ENCODE data around the gene RAP1GAP. TPM values are rescaled to one million over a fixed set of nuclear protein-coding genes. Genes with fewer than 3 reads are reported as not detected.

The RAP1GAP gene
- total and polyA plus RNA-seq, 2 of the 13 experiments (the other 11 are each of a cell fraction or from before 2014, with no cell fraction given) = 11.9 to 37.5 TPM

GRCh38 chr1:21659099-21659923 is 9.8 kb downstream of the RAP1GAP start (continued):
- TF ChIP-seq SUZ12 (IDR thresholded peaks at IDR 0.05; ENCODE audit: low read depth, low read length) (no peak), TBL1XR1 (IDR thresholded peaks at IDR 0.05; ENCODE audit: borderline replicate concordance, low read length, partially characterized antibody) (no peak), SNAI1 (CRISPR knock-in tag; IDR thresholded peaks at IDR 0.05; ENCODE audit: borderline replicate concordance) (peak; percentile 95), ATRX (CRISPR knock-in tag; IDR thresholded peaks at IDR 0.05; ENCODE audit: borderline replicate concordance) (no peak), NR2F2 (IDR thresholded peaks at IDR 0.05; ENCODE audit: borderline replicate concordance, low read depth) (no peak), YY1 (IDR thresholded peaks at IDR 0.05; ENCODE audit: insufficient read depth, insufficient replicate concordance, low read depth, low read length) (peak; percentile 68), ZNF607 (CRISPR knock-in tag; IDR thresholded peaks at IDR 0.05; ENCODE audit: borderline replicate concordance) (peak; percentile 98), ZBTB33 (CRISPR knock-in tag; IDR thresholded peaks at IDR 0.05) (peak; percentile 65; the same call in 1 of the 2 replicates), ZBTB1 (CRISPR knock-in tag; IDR thresholded peaks at IDR 0.05; ENCODE audit: borderline replicate concordance) (0 out of 2 replicates have a peak, but pooled peaks have one; percentile 42), SP140L (CRISPR knock-in tag; IDR thresholded peaks at IDR 0.05; ENCODE audit: borderline replicate concordance) (peak; percentile 98; the same call in 1 of the 2 replicates), TMF1 (CRISPR knock-in tag; IDR thresholded peaks at IDR 0.05; ENCODE audit: low read depth) (peak; percentile 94), ZGPAT (CRISPR knock-in tag; IDR thresholded peaks at IDR 0.05) (peak; percentile 97), ELF1 (CRISPR knock-in tag; IDR thresholded peaks at IDR 0.05) (peak; percentile 59; the same call in 1 of the 2 replicates), MLLT10 (CRISPR knock-in tag; IDR thresholded peaks at IDR 0.05) (no peak), NFYB (CRISPR knock-in tag; IDR thresholded peaks at IDR 0.05) (peak; percentile 59), HES4 (CRISPR knock-in tag; IDR thresholded peaks at IDR 0.05; ENCODE audit: borderline replicate concordance) (peak; percentile 97; the same call in 1 of the 2 replicates), PAF1 (CRISPR knock-in tag; IDR thresholded peaks at IDR 0.05) (no peak)
- TF ChIP-seq, protein P1, sequence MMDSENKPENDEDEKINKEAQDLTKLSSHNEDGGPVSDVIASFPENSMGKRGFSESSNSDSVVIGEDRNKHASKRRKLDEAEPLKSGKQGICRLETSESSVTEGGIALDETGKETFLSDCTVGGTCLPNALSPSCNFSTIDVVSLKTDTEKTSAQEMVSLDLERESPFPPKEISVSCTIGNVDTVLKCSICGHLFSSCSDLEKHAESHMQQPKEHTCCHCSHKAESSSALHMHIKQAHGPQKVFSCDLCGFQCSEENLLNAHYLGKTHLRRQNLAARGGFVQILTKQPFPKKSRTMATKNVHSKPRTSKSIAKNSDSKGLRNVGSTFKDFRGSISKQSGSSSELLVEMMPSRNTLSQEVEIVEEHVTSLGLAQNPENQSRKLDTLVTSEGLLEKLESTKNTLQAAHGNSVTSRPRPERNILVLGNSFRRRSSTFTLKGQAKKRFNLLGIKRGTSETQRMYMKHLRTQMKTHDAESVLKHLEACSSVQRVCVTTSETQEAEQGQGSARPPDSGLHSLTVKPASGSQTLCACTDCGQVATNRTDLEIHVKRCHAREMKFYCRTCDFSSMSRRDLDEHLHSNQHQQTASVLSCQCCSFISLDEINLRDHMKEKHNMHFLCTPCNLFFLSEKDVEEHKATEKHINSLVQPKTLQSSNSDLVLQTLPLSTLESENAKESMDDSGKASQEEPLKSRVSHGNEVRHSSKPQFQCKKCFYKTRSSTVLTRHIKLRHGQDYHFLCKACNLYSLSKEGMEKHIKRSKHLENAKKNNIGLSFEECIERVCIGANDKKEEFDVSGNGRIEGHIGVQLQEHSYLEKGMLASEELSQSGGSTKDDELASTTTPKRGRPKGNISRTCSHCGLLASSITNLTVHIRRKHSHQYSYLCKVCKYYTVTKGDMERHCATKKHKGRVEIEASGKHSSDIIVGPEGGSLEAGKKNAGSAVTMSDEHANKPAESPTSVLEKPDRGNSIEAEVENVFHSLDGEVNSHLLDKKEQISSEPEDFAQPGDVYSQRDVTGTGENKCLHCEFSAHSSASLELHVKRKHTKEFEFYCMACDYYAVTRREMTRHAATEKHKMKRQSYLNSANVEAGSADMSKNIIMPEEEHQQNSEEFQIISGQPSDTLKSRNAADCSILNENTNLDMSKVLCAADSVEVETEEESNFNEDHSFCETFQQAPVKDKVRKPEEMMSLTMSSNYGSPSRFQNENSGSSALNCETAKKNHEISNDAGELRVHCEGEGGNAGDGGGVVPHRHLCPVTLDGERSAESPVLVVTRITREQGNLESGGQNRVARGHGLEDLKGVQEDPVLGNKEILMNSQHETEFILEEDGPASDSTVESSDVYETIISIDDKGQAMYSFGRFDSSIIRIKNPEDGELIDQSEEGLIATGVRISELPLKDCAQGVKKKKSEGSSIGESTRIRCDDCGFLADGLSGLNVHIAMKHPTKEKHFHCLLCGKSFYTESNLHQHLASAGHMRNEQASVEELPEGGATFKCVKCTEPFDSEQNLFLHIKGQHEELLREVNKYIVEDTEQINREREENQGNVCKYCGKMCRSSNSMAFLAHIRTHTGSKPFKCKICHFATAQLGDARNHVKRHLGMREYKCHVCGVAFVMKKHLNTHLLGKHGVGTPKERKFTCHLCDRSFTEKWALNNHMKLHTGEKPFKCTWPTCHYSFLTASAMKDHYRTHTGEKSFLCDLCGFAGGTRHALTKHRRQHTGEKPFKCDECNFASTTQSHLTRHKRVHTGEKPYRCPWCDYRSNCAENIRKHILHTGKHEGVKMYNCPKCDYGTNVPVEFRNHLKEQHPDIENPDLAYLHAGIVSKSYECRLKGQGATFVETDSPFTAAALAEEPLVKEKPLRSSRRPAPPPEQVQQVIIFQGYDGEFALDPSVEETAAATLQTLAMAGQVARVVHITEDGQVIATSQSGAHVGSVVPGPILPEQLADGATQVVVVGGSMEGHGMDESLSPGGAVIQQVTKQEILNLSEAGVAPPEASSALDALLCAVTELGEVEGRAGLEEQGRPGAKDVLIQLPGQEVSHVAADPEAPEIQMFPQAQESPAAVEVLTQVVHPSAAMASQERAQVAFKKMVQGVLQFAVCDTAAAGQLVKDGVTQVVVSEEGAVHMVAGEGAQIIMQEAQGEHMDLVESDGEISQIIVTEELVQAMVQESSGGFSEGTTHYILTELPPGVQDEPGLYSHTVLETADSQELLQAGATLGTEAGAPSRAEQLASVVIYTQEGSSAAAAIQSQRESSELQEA (CRISPR knock-in tag; IDR thresholded peaks at IDR 0.05; ENCODE audit: not compliant biosample characterization) = peak; percentile 45

Data from HepG2 (cell line).